Stomach (tissue), 4 donors: ENCODE data around the gene CDIPT.

Experiments used
- CTCF ChIP-seq, 7 experiments: fragments of 450-650 bp in 4 of 7; fragments of 200-600 bp in 3 of 7; sonication (generic) in 3 of 7; IDR thresholded peaks; one replicate each; pipeline ENCODE4 v1.5.1; 2016 to 2019; ENCODE audit warnings: antibody characterized with exemption in 7 of 7, control low read depth in 2 of 7, mild to moderate bottlenecking in 1 of 7
- POLR2AphosphoS5 ChIP-seq, 3 donors: sonication (generic); formaldehyde crosslinking; IDR thresholded peaks; one replicate each; pipeline ENCODE4 v1.6.1; 2016; ENCODE audit warnings: antibody characterized with exemption in 3 of 3

- TF ChIP-seq CTCF (IDR thresholded peaks at IDR 0.05) (no peak), POLR2AphosphoS5 (IDR thresholded peaks at IDR 0.05) (no peak)
Measured at GRCh38 chr16:29854520-29855100, 8.4 kb downstream of the CDIPT start.
